ENCODE data around the gene TNFAIP8. TPM values are rescaled to one million over a fixed set of nuclear protein-coding genes. Genes with fewer than 3 reads are reported as not detected.

TNFAIP8 gene
- total and polyA plus RNA-seq, 2 experiments from 2014 or later: 10.6 to 29.2 TPM

GRCh38 chr5:119331566-119332095 lies 24.2 kb upstream of the TNFAIP8 start:
- H3K27ac ChIP-seq (ENCODE audit: low read depth): no peak overlapping the region
- H3K4me1 ChIP-seq (ENCODE audit: insufficient read depth): peaks cover 22% of the 10 kb centered on the region
- H3K27me3 ChIP-seq (ENCODE audit: insufficient read depth): no peaks in the 10 kb centered on the region
- no peak for TF ChIP-seq CTCF (conservative IDR thresholded peaks at IDR 0.05; ENCODE audit: low read depth in 2 of 2)
- no peak for TF ChIP-seq REST (IDR thresholded peaks at IDR 0.05; ENCODE audit: unreplicated experiment)
- no peak for TF ChIP-seq JUNB (IDR thresholded peaks at IDR 0.05; ENCODE audit: unreplicated experiment)
- no peak for TF ChIP-seq POLR2AphosphoS5 (IDR thresholded peaks at IDR 0.05; ENCODE audit: low read depth)
- TF ChIP-seq ETS1 (IDR thresholded peaks at IDR 0.05): no peak
- no peak for TF ChIP-seq EZH2phosphoT487 (IDR thresholded peaks at IDR 0.05; ENCODE audit: unreplicated experiment)
- no peak for TF ChIP-seq ZNF331 (CRISPR knock-in tag; IDR thresholded peaks at IDR 0.05; ENCODE audit: low read depth)
- no peak for TF ChIP-seq CREB1 (CRISPR knock-in tag; IDR thresholded peaks at IDR 0.05; ENCODE audit: low read depth)
- no peak for TF ChIP-seq NANOG (IDR thresholded peaks at IDR 0.05; ENCODE audit: borderline replicate concordance)
- TF ChIP-seq STAT1 (IDR thresholded peaks at IDR 0.05; ENCODE audit: unreplicated experiment): no peak
- TF ChIP-seq ZNF114 (CRISPR knock-in tag; IDR thresholded peaks at IDR 0.05): no peak
- no peak for TF ChIP-seq EZH2 (IDR thresholded peaks at IDR 0.05; ENCODE audit: low read depth, unreplicated experiment)
- TF ChIP-seq, protein P1, sequence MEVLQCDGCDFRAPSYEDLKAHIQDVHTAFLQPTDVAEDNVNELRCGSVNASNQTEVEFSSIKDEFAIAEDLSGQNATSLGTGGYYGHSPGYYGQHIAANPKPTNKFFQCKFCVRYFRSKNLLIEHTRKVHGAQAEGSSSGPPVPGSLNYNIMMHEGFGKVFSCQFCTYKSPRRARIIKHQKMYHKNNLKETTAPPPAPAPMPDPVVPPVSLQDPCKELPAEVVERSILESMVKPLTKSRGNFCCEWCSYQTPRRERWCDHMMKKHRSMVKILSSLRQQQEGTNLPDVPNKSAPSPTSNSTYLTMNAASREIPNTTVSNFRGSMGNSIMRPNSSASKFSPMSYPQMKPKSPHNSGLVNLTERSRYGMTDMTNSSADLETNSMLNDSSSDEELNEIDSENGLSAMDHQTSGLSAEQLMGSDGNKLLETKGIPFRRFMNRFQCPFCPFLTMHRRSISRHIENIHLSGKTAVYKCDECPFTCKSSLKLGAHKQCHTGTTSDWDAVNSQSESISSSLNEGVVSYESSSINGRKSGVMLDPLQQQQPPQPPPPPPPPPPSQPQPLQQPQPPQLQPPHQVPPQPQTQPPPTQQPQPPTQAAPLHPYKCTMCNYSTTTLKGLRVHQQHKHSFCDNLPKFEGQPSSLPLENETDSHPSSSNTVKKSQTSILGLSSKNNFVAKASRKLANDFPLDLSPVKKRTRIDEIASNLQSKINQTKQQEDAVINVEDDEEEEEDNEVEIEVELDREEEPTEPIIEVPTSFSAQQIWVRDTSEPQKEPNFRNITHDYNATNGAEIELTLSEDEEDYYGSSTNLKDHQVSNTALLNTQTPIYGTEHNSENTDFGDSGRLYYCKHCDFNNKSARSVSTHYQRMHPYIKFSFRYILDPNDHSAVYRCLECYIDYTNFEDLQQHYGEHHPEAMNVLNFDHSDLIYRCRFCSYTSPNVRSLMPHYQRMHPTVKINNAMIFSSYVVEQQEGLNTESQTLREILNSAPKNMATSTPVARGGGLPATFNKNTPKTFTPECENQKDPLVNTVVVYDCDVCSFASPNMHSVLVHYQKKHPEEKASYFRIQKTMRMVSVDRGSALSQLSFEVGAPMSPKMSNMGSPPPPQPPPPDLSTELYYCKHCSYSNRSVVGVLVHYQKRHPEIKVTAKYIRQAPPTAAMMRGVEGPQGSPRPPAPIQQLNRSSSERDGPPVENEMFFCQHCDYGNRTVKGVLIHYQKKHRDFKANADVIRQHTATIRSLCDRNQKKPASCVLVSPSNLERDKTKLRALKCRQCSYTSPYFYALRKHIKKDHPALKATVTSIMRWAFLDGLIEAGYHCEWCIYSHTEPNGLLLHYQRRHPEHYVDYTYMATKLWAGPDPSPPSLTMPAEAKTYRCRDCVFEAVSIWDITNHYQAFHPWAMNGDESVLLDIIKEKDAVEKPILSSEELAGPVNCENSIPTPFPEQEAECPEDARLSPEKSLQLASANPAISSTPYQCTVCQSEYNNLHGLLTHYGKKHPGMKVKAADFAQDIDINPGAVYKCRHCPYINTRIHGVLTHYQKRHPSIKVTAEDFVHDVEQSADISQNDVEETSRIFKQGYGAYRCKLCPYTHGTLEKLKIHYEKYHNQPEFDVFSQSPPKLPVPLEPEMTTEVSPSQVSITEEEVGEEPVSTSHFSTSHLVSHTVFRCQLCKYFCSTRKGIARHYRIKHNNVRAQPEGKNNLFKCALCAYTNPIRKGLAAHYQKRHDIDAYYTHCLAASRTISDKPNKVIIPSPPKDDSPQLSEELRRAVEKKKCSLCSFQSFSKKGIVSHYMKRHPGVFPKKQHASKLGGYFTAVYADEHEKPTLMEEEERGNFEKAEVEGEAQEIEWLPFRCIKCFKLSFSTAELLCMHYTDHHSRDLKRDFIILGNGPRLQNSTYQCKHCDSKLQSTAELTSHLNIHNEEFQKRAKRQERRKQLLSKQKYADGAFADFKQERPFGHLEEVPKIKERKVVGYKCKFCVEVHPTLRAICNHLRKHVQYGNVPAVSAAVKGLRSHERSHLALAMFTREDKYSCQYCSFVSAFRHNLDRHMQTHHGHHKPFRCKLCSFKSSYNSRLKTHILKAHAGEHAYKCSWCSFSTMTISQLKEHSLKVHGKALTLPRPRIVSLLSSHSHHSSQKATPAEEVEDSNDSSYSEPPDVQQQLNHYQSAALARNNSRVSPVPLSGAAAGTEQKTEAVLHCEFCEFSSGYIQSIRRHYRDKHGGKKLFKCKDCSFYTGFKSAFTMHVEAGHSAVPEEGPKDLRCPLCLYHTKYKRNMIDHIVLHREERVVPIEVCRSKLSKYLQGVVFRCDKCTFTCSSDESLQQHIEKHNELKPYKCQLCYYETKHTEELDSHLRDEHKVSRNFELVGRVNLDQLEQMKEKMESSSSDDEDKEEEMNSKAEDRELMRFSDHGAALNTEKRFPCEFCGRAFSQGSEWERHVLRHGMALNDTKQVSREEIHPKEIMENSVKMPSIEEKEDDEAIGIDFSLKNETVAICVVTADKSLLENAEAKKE (CRISPR knock-in tag; IDR thresholded peaks at IDR 0.05): no peak
- Mint-ChIP-seq H3K36me3 (ENCODE audit: low read depth) (no peaks in the 10 kb centered on the region), H3K27ac (no peak overlapping the region), H3K27me3 (ENCODE audit: insufficient read depth, low read depth, poor library complexity) (peaks cover 2% of the 10 kb centered on the region), H3K4me1 (peaks cover 25% of the 10 kb centered on the region), H3K4me3 (no peak overlapping the region), H3K9me3 (no peaks in the 10 kb centered on the region)
- H2AFZ ChIP-seq: no peak overlapping the region
- no peak overlapping the region for H3K4me3 ChIP-seq
- no peak overlapping the region for H3K4me2 ChIP-seq
- no peak for DNase-seq (ENCODE audit: low spot score)
- no peaks in the 10 kb centered on the region for H3K79me2 ChIP-seq (replicated peaks; ENCODE audit: insufficient read depth)
- no peaks in the 10 kb centered on the region for H3F3A ChIP-seq (replicated peaks; ENCODE audit: low read depth)
- ATAC-seq: no peak
- H3K36me3 ChIP-seq (ENCODE audit: insufficient read depth): no peaks in the 10 kb centered on the region
- no peaks in the 10 kb centered on the region for H3K9me2 ChIP-seq (ENCODE audit: insufficient read depth)
- no peaks in the 10 kb centered on the region; the same call in 1 of the 2 replicates for H4K20me1 ChIP-seq (replicated peaks; ENCODE audit: insufficient read depth)

All from GM23338 (cell line).